Skin of body (tissue), 2 donors: Measurements from ENCODE around the gene IDS. TPM values are rescaled to one million over a fixed set of nuclear protein-coding genes. Genes with fewer than 3 reads are reported as not detected.

Experiments
- DNase-seq: peaks from one replicate; lab custom pipeline; 2025; lab: John Stamatoyannopoulos, UW
- total RNA-seq: library from RNA; depleted of rRNA; stranded (reverse); fragments of >200 nt; gene quantifications from one replicate; pipeline ENCODE4 v1.2.3, GENCODE V29; 2014

IDS gene
- total RNA-seq, 1 donor from 2014 or later, result 25.4 TPM

GRCh38 chrX:149462849-149463248, 42.3 kb downstream of the IDS start:
- DNase-seq, result no peak

- DNase-seq, result no peak
Measured at GRCh38 chrX:149461746-149462145, 43.4 kb downstream of the IDS start.

GRCh38 chrX:149458586-149458985, 46.5 kb downstream of the IDS start:
- no peak for DNase-seq

GRCh38 chrX:149456476-149457245, 48.4 kb downstream of the IDS start:
- no peak for DNase-seq

DNA sequence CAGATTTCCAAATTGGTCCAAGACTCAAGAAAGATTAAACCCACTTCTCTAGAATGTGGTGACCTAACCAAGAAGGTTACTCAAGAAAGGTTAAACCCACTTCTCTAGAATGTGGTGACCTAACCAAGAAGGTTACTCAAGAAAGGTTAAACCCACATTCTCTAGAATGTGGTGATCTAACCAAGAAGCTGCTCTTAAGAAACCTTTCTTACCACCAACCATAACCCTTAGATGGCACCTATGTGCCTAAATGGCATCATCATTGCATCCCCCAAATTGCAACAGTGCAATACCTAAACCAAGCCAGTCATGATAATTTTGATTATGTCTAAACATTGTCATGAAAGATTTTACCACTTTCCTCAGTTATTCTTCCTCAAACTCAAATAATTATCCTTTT, 49.2 kb downstream of the IDS start:
- DNase-seq, result no peak

DNA sequence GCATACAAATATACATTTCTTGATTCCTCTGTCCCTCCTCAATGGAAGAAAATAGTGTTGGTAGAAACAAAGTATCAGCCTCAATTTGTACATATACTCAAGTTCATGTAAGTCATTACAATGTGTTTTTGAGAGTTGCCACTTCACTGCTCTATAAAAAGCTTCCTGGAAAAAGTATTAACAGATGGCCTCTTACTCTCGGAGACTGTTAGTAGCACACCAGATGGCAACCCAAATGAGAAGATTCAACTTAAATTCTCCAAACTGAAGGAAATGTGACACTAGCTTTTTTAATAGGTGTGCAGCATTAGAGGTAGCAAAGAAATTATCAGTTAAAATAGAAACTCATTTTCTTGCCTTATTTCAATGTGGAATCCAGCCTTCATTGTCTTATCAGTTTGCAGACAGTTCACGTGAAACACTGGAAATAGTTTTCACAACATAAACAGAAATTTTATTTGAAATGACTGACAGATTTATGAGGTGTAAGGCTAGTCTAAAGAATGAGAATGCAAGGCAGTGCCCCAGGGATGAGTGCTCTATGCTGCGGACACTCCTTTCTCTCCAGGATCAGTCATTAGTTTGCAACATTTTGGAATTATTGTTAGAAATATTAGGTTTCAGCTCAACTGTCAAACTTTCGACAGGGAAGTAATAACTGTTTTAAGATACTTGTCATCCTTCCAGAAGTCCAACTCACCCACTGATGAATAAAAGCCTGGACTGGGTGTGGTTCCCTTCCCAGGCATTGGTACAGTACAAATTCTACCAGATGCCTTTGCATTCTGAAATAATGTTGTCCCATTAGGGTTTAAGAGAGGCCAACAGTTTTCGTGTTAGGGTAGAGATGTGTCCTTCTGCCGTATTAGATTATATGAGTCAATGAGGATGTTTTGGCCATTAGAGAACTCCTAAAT, 50.9 kb downstream of the IDS start:
- DNase-seq, result no peak

DNA sequence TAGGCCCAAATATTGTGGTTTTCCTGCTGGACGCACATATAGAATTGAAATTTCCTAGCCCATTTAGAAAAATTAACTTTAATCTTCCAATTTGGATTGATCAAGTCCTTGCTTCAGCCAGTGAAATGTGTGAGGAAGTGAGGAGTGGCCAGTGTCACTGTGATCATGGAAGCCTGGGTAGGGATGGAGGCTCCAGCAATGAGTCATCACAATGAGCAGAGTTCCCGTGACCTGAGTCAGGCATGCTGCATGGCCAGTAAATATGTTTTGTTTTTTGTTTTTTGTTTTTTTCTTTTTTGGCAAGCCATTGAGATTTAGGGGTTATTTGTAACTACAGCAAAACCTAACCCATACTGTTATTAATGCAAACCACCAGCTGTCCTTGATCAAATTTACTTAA, 52.1 kb downstream of the IDS start:
- DNase-seq, result no peak

DNA sequence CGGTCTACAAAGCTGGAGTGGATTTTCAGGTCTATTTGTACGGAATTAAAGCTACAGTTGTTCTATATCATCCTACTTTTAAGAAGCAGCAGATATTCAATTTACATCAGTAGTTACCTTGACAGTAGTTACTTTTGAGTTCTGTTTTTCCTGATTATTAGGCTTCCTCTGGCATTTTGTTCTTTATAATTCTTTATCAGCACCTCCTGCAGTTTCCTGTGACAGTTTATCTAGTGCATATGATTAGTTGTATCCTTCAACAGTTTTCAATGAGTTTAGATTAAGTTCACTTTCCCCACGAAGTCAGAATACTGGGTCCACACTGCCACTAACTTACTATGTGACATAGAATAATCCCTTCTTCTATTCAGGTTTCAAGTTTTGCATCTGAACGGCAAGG, 71.7 kb downstream of the IDS start:
- no peak for DNase-seq

DNA sequence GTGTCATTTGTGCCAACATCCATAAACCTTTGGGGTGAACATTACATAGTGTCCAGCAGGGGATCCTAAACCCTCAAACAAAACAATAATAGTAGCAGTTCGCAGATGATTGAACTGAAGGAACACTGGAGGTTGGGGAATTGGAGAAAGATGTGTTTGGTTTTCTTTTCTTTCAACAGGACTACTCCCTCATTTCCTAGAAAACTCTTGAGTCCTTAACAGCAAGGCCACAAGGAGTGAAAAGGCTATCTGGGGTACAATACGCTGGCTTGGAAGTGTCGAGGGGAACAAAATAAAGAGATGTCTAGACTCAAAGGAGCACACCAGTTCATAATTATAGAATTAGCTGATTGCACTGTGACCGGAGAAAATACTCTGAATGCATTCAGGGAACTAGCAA, 72.1 kb downstream of the IDS start:
- no peak for DNase-seq

Other genes starting within 250 kb of the IDS start
- gene EOLA1, start 35.7 kb upstream of the IDS start, total RNA-seq, result 6.3 TPM
- not detected for gene HSFX3, start 44.6 kb upstream of the IDS start, total RNA-seq
- not detected for gene MAGEA9B, start 82.2 kb upstream of the IDS start, total RNA-seq
- not detected for gene HSFX2, start 90.0 kb upstream of the IDS start, total RNA-seq
- 21.0 TPM for gene TMEM185A, start 126.5 kb upstream of the IDS start, total RNA-seq
- not detected for gene MAGEA11, start 206.8 kb upstream of the IDS start, total RNA-seq